Upper lobe of left lung (tissue), 6 donors: ENCODE measurements around the gene SCAF11. TPM values are rescaled to one million over a fixed set of nuclear protein-coding genes. Genes with fewer than 3 reads are reported as not detected.

Experiments
- ATAC-seq, 2 donors: fragments of 200-7000 bp; cut with Tn5 transposase; one replicate each; pipeline ENCODE4 v1.9.1; 2022; ENCODE audit warnings: mild to moderate bottlenecking in 2 of 2, moderate library complexity in 2 of 2; ENCODE audit not compliant: low FRiP score in 2 of 2
- DNase-seq, 2 donors: peaks; one replicate each; pipeline ENCODE4 v3.0.0-alpha.2; 2019 to 2020
- H3K27ac ChIP-seq, 4 donors: fragments of 200-600 bp; sonication (generic); one replicate each; pipeline ENCODE4 v1.5.1; 2016 to 2019
- H3K27me3 ChIP-seq, 4 donors: fragments of 200-600 bp; sonication (generic); one replicate each; pipeline ENCODE4 v1.5.1; 2017 to 2019
- H3K36me3 ChIP-seq, 4 donors: fragments of 200-600 bp; sonication (generic); one replicate each; pipeline ENCODE4 v1.5.1; 2016 to 2019
- H3K4me1 ChIP-seq, 4 donors: fragments of 200-600 bp; sonication (generic); one replicate each; pipeline ENCODE4 v1.5.1; 2018 to 2019
- H3K4me3 ChIP-seq, 4 donors: fragments of 200-600 bp; sonication (generic); one replicate each; pipeline ENCODE4 v1.5.1; 2017 to 2019; ENCODE audit warnings: mild to moderate bottlenecking in 2 of 4, moderate library complexity in 1 of 4
- H3K9me3 ChIP-seq, 4 donors: fragments of 200-600 bp; sonication (generic); one replicate each; pipeline ENCODE4 v1.5.1; 2018 to 2019
- EP300 ChIP-seq, 4 donors: sonication (generic); formaldehyde crosslinking; IDR thresholded peaks; one replicate each; pipeline ENCODE4 v1.5.1; 2017; ENCODE audit warnings: antibody characterized with exemption in 4 of 4, control low read depth in 2 of 4
- POLR2A ChIP-seq, 4 donors: fragments of 450-650 bp; IDR thresholded peaks; one replicate each; pipeline ENCODE4 v1.5.1; 2016 to 2017; ENCODE audit warnings: antibody characterized with exemption in 4 of 4, mild to moderate bottlenecking in 2 of 4
- POLR2AphosphoS5 ChIP-seq, 2 donors: sonication (generic); formaldehyde crosslinking; IDR thresholded peaks; one replicate each; pipeline ENCODE4 v1.5.1; 2017; ENCODE audit warnings: antibody characterized with exemption in 2 of 2
- WGBS, 2 donors: methylation state at CpG; one replicate each; pipeline ENCODE4 v1.1.5; 2017 to 2018; 5-methylcytosine and 5-hydroxymethylcytosine counted together
- total RNA-seq, 6 donors: library from RNA; depleted of rRNA in 4 of 6; stranded (reverse); fragments of >200 nt in 4 of 6; gene quantifications; one replicate each; pipeline versions ENCODE4 v1.1.0 to v1.2.1, GENCODE V29; 2016 to 2021
- TF ChIP-seq, protein P1 (sequence below), 6 experiments: fragments of 450-650 bp in 4 of 6; fragments of 200-600 bp in 2 of 6; sonication (generic) in 2 of 6; IDR thresholded peaks; one replicate each; pipeline ENCODE4 v1.5.1; 2016 to 2019; ENCODE audit warnings: antibody characterized with exemption in 6 of 6
- donor health status: DM: no; HTN: no; CAD: no; lungs with moderate emphysema.
- donor health status: DM: no; HTN: yes; CAD: no; lungs with severe emphysema.

The SCAF11 gene
- total RNA-seq, 6 donors from 2014 or later, result 98.5 to 264 (median 109) TPM

DNA sequence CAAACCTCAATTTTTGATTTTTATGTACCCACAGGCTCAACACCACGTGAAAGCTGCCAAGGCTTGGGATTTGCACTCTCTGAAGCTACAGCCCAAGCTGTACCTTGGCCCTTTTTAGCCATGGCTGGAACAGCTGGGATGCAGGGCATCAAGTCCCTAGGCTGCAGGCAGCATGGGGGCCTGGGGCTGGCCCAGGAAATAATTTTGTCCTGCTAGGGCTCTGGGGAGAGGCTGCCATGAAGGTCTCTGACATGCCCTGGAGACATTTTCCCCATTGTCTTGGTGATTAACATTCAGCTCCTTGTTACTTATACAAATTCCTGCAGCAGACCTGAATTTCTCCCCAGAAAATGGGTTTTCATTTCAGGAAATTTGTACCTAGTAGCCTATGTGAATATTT is 103.7 kb downstream of the SCAF11 start:
- Histone ChIP-seq H3K9me3 (no peaks in the 10 kb centered on the region), H3K27ac (no peak overlapping the region), H3K36me3 (peaks cover 0 to 19% (median 10%) of the 10 kb centered on the region in 4 donors), H3K4me1 (no peaks in the 10 kb centered on the region), H3K27me3 (no peaks in the 10 kb centered on the region), H3K4me3 (no peak overlapping the region)
- no peak for DNase-seq
- WGBS, 2 donors, result 100% methylated on average over 1 of the region's 1 CpG
- ATAC-seq, result no peak
- no peak for TF ChIP-seq POLR2AphosphoS5 (IDR thresholded peaks at IDR 0.05)
- TF ChIP-seq POLR2A (IDR thresholded peaks at IDR 0.05), result no peak

DNA sequence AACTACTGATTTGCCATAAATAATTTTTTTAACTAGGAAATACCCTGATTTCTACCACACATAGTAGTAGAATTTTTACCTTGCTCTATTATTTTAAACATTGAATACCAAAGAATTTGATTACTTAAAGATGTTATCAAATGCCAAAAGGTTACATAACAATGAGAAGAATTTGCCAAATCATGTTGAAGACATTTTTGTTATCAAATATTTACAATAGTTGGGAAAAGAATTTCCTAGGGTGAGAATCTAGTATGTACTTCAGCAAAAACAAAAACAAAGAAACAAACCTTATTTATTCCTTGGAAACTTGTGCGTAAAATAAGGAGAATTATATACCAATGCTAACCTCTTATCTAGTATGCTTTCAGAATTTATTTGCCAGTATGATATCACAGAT is 107.2 kb downstream of the SCAF11 start:
- DNase-seq (no peak), ATAC-seq (no peak)
- H3K36me3 ChIP-seq, result peaks cover 0 to 16% (median 10%) of the 10 kb centered on the region in 4 donors
- no peaks in the 10 kb centered on the region for H3K27me3 ChIP-seq
- 82 to 92% methylated on average over 1 of the region's 1 CpG for WGBS, 2 donors
- TF ChIP-seq, protein P1, sequence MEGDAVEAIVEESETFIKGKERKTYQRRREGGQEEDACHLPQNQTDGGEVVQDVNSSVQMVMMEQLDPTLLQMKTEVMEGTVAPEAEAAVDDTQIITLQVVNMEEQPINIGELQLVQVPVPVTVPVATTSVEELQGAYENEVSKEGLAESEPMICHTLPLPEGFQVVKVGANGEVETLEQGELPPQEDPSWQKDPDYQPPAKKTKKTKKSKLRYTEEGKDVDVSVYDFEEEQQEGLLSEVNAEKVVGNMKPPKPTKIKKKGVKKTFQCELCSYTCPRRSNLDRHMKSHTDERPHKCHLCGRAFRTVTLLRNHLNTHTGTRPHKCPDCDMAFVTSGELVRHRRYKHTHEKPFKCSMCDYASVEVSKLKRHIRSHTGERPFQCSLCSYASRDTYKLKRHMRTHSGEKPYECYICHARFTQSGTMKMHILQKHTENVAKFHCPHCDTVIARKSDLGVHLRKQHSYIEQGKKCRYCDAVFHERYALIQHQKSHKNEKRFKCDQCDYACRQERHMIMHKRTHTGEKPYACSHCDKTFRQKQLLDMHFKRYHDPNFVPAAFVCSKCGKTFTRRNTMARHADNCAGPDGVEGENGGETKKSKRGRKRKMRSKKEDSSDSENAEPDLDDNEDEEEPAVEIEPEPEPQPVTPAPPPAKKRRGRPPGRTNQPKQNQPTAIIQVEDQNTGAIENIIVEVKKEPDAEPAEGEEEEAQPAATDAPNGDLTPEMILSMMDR (IDR thresholded peaks at IDR 0.05), result no peak
- TF ChIP-seq POLR2AphosphoS5 (IDR thresholded peaks at IDR 0.05) (no peak), POLR2A (IDR thresholded peaks at IDR 0.05) (no peak), EP300 (IDR thresholded peaks at IDR 0.05) (no peak)
- no peak overlapping the region for H3K4me3 ChIP-seq
- H3K27ac ChIP-seq, result no peak overlapping the region
- H3K9me3 ChIP-seq, result no peaks in the 10 kb centered on the region
- peaks cover 6 to 21% (median 13%) of the 10 kb centered on the region in 4 donors for H3K4me1 ChIP-seq

DNA sequence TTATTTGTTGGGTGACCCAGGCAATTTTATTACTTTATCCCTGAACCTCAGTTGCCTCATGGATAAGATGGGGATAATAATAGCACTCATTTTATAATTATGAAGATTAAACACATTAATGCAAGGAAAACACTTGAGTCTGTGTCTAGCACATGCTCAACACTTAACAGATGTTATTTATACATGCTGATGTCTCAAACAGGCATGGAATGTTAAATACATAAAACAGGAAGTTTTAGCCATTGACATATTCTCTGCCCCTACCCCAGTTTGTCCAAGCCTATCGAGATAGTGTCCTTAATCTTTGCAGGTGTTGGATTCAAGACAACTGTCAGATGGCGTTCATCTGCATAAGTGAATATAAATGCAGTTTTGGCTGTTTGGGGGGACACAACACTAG is 109.8 kb downstream of the SCAF11 start:
- no peaks in the 10 kb centered on the region for H3K27me3 ChIP-seq
- WGBS, 2 donors, result 76 to 80% methylated on average over 2 of the region's 2 CpGs
- DNase-seq, result no peak
- ATAC-seq, result no peak
- peaks cover 0 to 8% (median 4%) of the 10 kb centered on the region in 4 donors for H3K36me3 ChIP-seq
- TF ChIP-seq POLR2A (IDR thresholded peaks at IDR 0.05) (no peak), EP300 (IDR thresholded peaks at IDR 0.05) (no peak), POLR2AphosphoS5 (IDR thresholded peaks at IDR 0.05) (no peak)
- TF ChIP-seq, protein P1 (IDR thresholded peaks at IDR 0.05), result no peak
- no peak overlapping the region for H3K4me3 ChIP-seq
- peaks cover 6 to 22% (median 14%) of the 10 kb centered on the region in 4 donors for H3K4me1 ChIP-seq
- no peaks in the 10 kb centered on the region for H3K9me3 ChIP-seq
- H3K27ac ChIP-seq, result no peak overlapping the region

DNA sequence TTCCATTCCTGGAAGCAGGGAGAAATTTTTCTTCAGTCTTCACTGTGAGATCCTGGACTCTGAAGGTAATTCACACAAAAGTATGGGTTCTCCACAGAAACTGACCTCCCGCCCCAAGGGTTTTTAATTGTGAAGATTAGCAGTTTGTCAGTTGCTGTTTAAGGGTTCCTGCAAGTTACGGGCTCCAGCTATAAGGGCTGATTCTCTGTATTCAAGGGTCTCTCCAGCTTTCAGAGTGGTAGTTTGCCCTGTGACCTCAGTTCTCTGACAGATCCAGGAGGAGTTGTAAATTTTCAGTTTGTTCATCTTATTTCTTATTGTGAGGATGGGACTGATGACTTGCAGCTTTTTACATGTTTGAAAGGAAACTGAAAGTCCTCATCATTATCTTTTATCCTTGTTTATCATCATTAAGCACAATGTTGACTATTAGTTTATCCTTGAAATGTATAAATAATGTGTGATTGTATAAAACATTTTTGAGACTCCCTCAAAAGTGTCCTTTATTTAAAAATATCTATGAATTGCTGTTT is 110.9 kb downstream of the SCAF11 start:
- H3K27ac ChIP-seq, result peak overlapping the region in 3 of 4 donors; percentile 2 to 64 (median 19)
- WGBS, 2 donors, result 75 to 93% methylated on average over 2 of the region's 2 CpGs
- no peak for ATAC-seq

DNA sequence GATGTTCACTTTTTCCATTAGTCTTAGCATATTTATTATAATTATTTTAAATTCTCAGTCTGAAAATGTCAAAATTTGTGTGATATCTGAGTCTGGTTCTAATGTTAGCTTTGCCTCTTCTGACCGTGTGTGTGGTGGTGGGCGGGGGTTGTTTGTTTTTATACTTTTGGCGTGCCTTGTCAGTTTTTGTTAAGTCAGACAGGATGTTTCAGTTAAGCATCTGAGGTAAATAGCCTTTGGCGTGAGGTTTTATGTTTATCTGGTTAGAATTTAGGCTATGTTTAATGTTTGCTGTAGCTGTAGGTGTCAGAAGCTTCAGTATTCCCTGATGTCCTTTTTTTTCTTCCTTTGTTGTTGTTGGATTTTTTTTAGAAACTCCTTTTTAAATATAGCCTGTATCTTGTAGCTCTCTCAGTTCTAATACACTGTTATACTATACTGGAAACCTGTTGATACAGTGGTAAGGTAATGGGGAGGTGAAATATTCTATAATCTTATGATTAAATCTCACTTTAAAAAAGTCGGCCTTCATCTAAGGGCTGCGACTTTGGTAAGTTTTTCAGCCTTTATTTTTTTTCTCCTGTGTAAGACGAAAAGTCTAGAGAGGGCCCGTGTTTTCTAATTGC is 111.6 kb downstream of the SCAF11 start:
- DNase-seq (no peak), ATAC-seq (no peak)
- Histone ChIP-seq H3K27me3 (no peaks in the 10 kb centered on the region), H3K4me1 (peaks cover 6 to 22% (median 14%) of the 10 kb centered on the region in 4 donors), H3K27ac (peak overlapping the region in 3 of 4 donors; percentile 2 to 64 (median 19)), H3K4me3 (no peak overlapping the region), H3K9me3 (no peaks in the 10 kb centered on the region), H3K36me3 (peaks cover 0 to 19% (median 13%) of the 10 kb centered on the region in 4 donors)
- 29 to 34% methylated on average over 8 of the region's 8 CpGs for WGBS, 2 donors
- no peak for TF ChIP-seq EP300 (IDR thresholded peaks at IDR 0.05)
- TF ChIP-seq POLR2AphosphoS5 (IDR thresholded peaks at IDR 0.05), result no peak
- no peak for TF ChIP-seq POLR2A (IDR thresholded peaks at IDR 0.05)

More for the DNA sequence above, 110.9 kb downstream of the SCAF11 start:
- Histone ChIP-seq H3K9me3 (no peaks in the 10 kb centered on the region), H3K36me3 (peaks cover 0 to 12% (median 8%) of the 10 kb centered on the region in 4 donors), H3K27me3 (no peaks in the 10 kb centered on the region), H3K4me3 (no peak overlapping the region), H3K4me1 (peaks cover 6 to 22% (median 14%) of the 10 kb centered on the region in 4 donors)
- DNase-seq, result no peak
- no peak for TF ChIP-seq POLR2A (IDR thresholded peaks at IDR 0.05)
- TF ChIP-seq, protein P1 (IDR thresholded peaks at IDR 0.05), result no peak
- no peak for TF ChIP-seq EP300 (IDR thresholded peaks at IDR 0.05)
- TF ChIP-seq POLR2AphosphoS5 (IDR thresholded peaks at IDR 0.05), result no peak
